Endothelial cell of umbilical vein (primary cell): Measurements from ENCODE around the gene KRT31.
"Not testable (repeated sequence)": the region's sequence is repeated elsewhere in the genome, so short reads cannot be mapped to it uniquely, and the experiment has no call there.

Experiments
- CTCF ChIP-seq, 2 donors: IDR thresholded peaks; 1 replicate in 1 of 2; 2 replicates in 1 of 2; pipeline ENCODE4 v1.5.1; 2011; ENCODE audit warnings: low read length in 2 of 2, mild to moderate bottlenecking in 2 of 2, moderate library complexity in 2 of 2, control low read depth in 1 of 2, inconsistent platforms in 1 of 2, low read depth in 1 of 2; ENCODE audit not compliant: insufficient read depth in 1 of 2; ENCODE audit errors: extremely low read depth in 1 of 2
- EZH2 ChIP-seq: IDR thresholded peaks from 2 replicates; pipeline ENCODE4 v1.6.1; 2012; ENCODE audit warnings: borderline replicate concordance, low read depth, mild to moderate bottlenecking, moderate library complexity, low read length, inconsistent platforms; ENCODE audit not compliant: severe bottlenecking
- FOS ChIP-seq: IDR thresholded peaks from 2 replicates; pipeline ENCODE4 v1.6.1; 2011; ENCODE audit warnings: mild to moderate bottlenecking, low read length, moderate library complexity, borderline replicate concordance; ENCODE audit not compliant: insufficient read depth
- GATA2 ChIP-seq: IDR thresholded peaks from 2 replicates; pipeline ENCODE4 v1.7.0; 2011; ENCODE audit warnings: low read depth, mild to moderate bottlenecking, moderate library complexity, mixed read lengths, low read length; ENCODE audit not compliant: insufficient read length, insufficient read depth
- JUN ChIP-seq: IDR thresholded peaks from 2 replicates; pipeline ENCODE4 v1.6.1; 2011; ENCODE audit warnings: borderline replicate concordance, low read depth; ENCODE audit not compliant: insufficient read length, insufficient read depth
- MAX ChIP-seq: IDR thresholded peaks from 2 replicates; pipeline ENCODE4 v1.6.1; 2011; ENCODE audit not compliant: insufficient read depth, insufficient read length
- MYC ChIP-seq: IDR thresholded peaks from one replicate; pipeline ENCODE4 v1.6.1; 2011; ENCODE audit warnings: mild to moderate bottlenecking, low read depth, low read length
- POLR2A ChIP-seq: IDR thresholded peaks from 2 replicates; pipeline ENCODE4 v1.6.1; 2012; ENCODE audit warnings: low read depth, mild to moderate bottlenecking, control low read depth, low read length
- POLR2AphosphoS5 ChIP-seq: IDR thresholded peaks from 2 replicates; pipeline ENCODE4 v1.6.1; 2012; ENCODE audit warnings: low read depth, mild to moderate bottlenecking, control low read depth, low read length, moderate library complexity; ENCODE audit not compliant: insufficient read depth

GRCh38 chr17:41346421-41346820, 51.0 kb downstream of the KRT31 start:
- TF ChIP-seq CTCF (IDR thresholded peaks at IDR 0.05; ENCODE audit: extremely low read depth in 1 of 2, insufficient read depth in 1 of 2, low read depth in 1 of 2, low read length in 2 of 2); POLR2A; MYC; POLR2AphosphoS5; EZH2; FOS; JUN; MAX; GATA2: not testable (repeated sequence)
